Fibroblast of skin of right biceps (primary cell): Measurements from ENCODE around the gene MCF2L.
A peak's percentile ranks its signal among the peaks of the same experiment; 100 is the strongest.

Experiments used
- DNase-seq: peaks from one replicate; pipeline ENCODE4 v3.0.0-alpha.2; 2013

The MCF2L gene

GRCh38 chr13:113119822-113120189, 150.8 kb downstream of the MCF2L start:
- no peak for DNase-seq

DNA sequence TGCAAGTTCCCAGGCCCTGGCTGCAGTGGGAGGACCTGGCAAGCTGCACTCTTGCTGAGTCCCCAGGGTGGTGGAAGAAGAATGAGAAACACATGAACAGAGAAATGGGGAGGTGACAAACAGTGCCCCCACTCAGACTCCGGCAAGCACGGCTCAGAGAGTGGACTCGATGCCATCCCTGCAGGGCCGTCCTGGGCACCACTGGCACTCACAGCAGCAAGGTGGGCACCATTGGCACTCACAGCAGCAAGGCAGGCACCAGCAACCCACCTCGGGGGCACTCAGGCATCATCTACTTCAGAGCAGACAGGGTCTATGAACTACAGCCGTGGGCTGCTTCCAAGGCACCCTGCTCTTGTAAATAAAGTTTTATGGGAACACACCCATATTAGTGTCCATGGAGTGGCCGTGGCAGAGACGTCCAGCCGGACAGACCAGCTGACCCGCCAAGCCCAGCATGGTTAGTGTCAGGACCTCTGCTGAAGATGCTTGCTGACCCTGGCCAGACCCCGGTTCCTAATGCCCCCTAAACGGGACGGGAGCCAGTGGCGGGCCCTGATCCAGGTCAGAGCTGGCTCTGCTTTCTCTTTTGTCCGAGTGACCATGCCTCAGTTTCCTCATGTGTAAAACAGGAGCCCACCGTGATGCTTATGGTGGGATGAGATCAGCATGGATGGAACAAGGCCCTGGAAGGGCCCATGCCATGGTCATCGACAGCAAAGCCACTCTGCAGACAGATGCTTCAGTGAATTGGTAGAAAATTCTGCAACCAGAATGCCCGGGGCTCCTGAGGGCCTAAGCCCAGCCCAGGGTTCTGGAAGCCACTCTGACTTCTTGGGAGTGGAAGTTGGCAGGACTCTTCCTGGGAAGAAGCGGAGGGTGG, 151.5 kb downstream of the MCF2L start:
- no peak for DNase-seq

DNA sequence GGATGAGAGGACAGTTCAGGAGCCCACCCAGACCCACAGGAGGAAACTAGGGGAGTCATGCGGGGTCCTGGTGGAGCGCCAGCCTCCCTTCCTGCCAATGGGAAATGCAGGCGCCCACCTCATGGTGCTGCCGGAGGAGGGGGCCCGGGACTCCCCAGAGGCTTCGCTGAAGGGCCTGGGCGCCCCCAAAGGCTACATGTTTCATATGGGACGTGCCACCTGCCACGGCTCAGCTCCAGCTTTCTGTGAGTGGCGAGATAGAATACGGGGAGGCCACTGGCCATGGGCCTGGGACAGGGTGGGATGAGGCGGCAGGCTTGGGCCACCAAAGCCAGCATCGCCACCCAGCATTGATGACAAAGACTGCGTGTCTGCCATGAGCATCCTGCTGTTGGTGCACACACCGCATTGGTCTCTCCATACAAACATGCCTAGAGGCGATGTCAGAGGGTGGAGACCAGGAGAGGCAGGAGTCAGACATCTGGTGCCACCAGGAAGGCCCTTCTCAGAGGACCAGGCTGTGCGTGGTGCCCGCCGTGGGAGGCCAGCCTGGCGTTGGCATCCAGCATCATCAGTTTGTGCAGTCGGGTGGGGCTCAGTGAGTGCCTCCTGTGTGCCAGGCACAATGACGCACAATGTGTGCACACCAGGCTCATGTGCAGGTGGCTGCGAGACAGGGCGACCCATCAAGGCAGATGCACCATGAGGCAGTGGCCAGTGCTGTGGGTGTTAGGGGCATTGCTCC, 152.3 kb downstream of the MCF2L start:
- no peak for DNase-seq

GRCh38 chr13:113121928-113122471, 153.0 kb downstream of the MCF2L start:
- no peak for DNase-seq

DNA sequence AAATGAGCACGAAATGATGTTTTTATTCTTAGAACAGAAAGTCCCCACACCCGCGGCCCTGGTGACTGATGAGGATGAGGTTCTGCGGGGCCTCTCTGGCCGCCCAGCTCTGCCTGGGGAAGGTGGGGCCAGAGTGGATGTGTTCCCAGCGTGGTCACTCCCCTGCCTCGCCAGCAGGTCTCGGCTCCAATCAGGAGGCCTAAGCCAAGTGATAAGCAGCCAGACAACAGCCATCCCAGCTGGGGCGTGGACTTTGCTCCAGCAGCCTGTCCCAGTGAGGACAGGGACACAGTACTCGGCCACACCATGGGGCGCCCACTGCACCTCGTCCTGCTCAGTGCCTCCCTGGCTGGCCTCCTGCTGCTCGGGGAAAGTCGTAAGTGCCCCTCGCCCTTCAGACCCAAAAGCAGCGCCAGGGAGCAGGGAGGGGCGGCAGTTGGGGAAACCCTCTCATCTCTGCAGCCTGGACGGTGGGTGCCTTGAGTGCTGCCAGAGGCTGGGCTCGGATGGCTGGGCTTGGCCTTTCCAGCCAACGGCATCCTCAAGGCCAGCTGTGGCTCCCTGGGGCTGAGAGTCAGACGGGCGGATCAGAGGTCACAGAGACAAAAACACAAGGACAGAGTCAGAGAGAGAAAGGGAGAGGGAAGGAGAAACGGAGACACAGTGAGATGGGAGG, 153.7 kb downstream of the MCF2L start, which contains the start of gene F10:
Gene F10 (plus strand): TSS at position 250 of the 676 bp plus-strand sequence. CDS start 57 bp downstream, at position 307.
- DNase-seq = peak; percentile 43

- DNase-seq = no peak
Observed at GRCh38 chr13:113123226-113124201, 154.5 kb downstream of the MCF2L start.

DNA sequence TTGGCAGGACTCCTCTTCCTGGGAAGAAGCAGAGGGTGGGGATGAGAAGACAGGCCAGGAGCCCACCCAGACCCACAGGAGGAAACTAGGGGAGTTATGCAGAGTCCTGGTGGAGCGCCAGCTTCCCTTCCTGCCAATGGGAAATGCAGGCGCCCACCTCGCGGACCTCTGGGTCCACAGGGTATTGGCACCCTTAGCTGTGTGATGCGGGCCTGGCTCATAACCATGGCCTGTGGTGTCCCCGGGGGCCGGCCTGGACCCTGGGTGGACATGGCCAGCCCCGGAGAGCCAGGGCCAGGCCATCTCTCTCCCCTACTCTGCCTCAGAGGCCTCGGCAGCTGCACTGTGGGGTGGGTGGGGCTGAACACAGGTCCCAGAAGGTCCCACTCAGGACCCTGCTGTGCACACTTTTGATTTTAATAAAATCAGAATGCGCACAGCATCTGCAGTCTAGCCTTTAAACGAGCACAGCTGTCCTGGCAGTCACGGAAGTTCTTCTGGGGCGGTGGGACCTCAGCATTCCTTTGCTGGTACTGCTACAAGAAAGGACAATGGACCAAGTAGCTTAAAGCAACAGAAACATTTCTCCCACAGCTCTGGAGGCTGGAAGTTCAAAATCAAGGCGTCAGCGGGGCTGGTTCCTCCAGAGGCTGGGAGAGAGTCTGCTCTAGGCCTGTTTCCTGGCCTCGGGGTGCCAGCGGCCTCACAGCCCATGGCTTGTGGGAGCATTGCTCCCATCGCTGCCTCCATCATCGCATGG, 155.4 kb downstream of the MCF2L start:
- no peak for DNase-seq

DNA sequence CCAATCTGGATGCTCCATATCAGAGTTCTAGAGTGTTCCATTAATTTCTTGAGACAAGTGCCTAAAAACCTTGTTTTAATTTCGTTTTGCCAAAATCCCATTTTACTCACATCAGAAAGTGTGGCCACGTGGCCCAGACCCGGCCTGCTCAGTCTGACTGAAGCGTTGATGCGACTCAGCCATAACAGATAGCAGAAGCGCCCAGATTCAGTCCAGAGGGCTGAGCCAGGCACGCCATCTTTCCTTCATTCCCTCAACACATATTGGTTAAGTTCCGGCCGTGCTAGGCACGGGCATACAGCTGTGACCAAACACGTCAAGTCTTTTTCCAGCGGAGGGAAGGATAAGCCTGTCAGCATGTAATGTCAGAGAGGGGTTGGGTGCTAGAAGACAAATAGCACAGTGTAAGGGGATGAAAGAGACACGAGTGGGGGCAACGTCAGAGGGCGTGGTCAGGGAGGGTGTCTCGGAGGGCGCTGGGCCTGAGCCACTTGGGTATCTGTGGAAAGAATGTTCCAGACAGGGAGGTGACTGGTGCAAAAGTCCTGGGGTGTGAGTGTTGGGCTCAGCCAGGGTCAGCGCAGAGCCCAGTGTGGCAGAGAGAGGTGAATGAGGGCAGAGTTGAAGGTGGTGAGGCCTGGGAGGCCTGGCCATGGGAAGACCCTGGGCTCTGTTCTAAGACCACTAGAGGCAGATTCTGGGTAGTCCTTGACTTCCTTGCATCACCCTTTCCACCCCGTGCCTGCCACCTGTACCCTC, 156.7 kb downstream of the MCF2L start:
- no peak for DNase-seq

- no peak for DNase-seq
Observed at GRCh38 chr13:113126265-113127150, 157.5 kb downstream of the MCF2L start.

- no peak for DNase-seq
Observed at GRCh38 chr13:113129480-113129879, 160.5 kb downstream of the MCF2L start.

GRCh38 chr13:113129921-113130750, 161.1 kb downstream of the MCF2L start:
- DNase-seq = peak; percentile 30

DNA sequence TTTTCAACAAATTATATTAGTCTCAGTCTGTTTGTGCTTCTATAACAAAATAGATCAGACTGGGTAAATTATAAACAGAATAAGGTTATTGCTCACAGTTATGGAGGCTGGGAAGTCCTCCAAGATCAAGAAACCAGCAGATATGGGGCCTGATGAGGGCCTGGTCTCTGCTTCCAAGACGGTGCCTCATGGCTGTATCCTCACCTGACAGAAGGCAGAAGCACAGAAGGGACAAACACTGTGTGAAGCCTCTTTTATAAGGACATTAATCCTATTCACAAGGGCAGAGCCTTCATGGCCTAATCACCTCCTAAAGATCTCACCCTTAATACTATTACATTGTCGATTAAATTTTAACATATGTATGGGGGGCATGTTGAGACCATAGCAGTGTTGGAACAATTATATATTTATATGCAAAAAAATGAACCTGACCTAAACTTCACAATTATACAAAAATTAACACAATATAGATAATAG, 166.3 kb downstream of the MCF2L start:
- no peak for DNase-seq

DNA sequence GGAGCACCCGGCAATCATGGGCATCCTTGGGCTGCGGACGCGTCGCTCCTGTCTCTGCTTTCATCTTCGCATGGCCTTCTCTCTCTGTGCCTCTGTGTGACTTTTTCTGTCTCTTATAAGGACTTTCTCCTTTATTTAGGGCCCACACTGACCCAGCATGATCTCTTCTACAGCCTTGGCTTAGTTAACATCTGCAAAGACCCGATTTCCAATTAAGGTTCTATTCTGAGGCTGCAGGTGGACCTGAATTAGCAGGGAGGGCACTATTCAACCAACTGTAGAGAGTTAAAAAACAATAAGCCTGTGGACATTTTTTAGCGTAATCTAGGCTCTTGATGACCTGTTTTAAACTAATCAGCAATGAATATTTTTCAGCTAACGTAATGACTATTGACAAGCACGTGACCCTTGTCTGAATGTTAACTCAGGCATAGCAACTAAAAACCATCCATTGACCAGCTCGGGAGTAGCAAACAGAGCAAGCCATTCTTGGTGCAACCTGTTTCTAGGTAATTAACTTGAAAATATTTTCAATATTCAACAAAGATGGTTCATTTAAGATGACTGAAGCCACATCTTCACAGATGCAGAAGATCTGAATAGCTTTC, 168.8 kb downstream of the MCF2L start:
- DNase-seq = no peak

- no peak for DNase-seq
Observed at GRCh38 chr13:113138792-113139551, 170.0 kb downstream of the MCF2L start.

DNA sequence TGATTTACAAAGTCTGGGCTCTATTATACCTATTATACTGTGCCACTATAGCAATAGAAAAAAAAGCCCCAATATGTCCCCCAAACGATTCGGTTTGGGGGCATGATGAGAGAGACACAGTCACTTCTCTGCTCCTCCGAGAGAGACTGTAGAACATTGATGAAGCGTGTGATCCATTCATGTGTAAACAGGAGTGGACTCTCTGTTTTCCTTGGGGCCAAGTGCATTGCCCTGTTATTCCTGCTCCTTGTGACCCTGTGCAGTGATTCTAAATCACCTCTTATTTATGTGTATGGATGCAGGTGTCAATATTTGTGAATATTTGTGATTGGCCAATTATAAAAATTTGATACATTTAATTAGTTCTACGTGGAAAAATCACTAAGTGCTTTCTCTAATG, 170.6 kb downstream of the MCF2L start:
- DNase-seq = no peak

GRCh38 chr13:113140677-113141600, 171.9 kb downstream of the MCF2L start:
- no peak for DNase-seq
